B cell (primary cell): ENCODE data around the gene DIS3L. TPM values are rescaled to one million over a fixed set of nuclear protein-coding genes. Genes with fewer than 3 reads are reported as not detected.
"Not testable (repeated sequence)": the region's sequence is repeated elsewhere in the genome, so short reads cannot be mapped to it uniquely, and the experiment has no call there.

Experiments
- ATAC-seq: fragments of 200-7000 bp; cut with Tn5 transposase; one replicate; pipeline ENCODE4 v1.10.0; 2021; ENCODE audit warnings: low read depth, mild to moderate bottlenecking, moderate number of reproducible peaks, moderate library complexity
- CTCF ChIA-PET: fragments of 350-600 bp; sonication (Branson Sonifier 250); formaldehyde crosslinking; loops from one replicate; lab custom pipeline; 2021; ENCODE audit warnings: antibody characterized with exemption, inconsistent platforms; lab: Charles Lee
- POLR2A ChIA-PET: fragments of 350-600 bp; sonication (Branson Sonifier 250); formaldehyde crosslinking; loops from one replicate; lab custom pipeline; 2021; ENCODE audit warnings: antibody characterized with exemption; lab: Charles Lee
- DNase-seq: peaks from one replicate; pipeline ENCODE4 v3.0.0; 2013
- H2AFZ ChIP-seq: 2 replicates; pipeline ENCODE4 v1.6.1; 2012; ENCODE audit warnings: mild to moderate bottlenecking, low read depth, low read length; ENCODE audit not compliant: insufficient read depth, poor library complexity, severe bottlenecking
- H3K27ac ChIP-seq, 2 donors: 1 replicate in 1 of 2; 2 replicates in 1 of 2; pipeline ENCODE4 v1.5.1; 2012 to 2013; ENCODE audit warnings: low read length in 2 of 2, mild to moderate bottlenecking in 2 of 2, moderate library complexity in 1 of 2
- H3K27me3 ChIP-seq, 4 experiments: fragments of 200-600 bp in 1 of 4; sonication (generic) in 1 of 4; replicated peaks in 1 of 4; 1 replicate in 2 of 4; 2 replicates in 2 of 4; pipeline versions ENCODE4 v1.6.1 to v1.7.0; 2013 to 2016; ENCODE audit warnings: low read length in 3 of 4, mild to moderate bottlenecking in 2 of 4, mixed read lengths in 1 of 4, moderate library complexity in 1 of 4; ENCODE audit not compliant: insufficient read depth in 4 of 4, control insufficient read depth in 3 of 4; ENCODE audit errors: control extremely low read depth in 1 of 4
- H3K36me3 ChIP-seq, 2 experiments: replicated peaks in 1 of 2; 1 replicate in 1 of 2; 2 replicates in 1 of 2; pipeline versions ENCODE4 v1.6.1 to v1.7.1; 2013; ENCODE audit warnings: low read length in 1 of 2; ENCODE audit not compliant: insufficient read depth in 2 of 2, control insufficient read depth in 1 of 2; ENCODE audit errors: control extremely low read depth in 1 of 2, extremely low read depth in 1 of 2
- H3K4me1 ChIP-seq, 2 donors: fragments of 200-600 bp in 1 of 2; sonication (generic) in 1 of 2; 1 replicate in 1 of 2; 2 replicates in 1 of 2; pipeline versions ENCODE4 v1.5.1 to v1.6.1; 2013 to 2017; ENCODE audit warnings: low read length in 2 of 2; ENCODE audit not compliant: control insufficient read depth in 2 of 2, insufficient read depth in 2 of 2
- H3K4me2 ChIP-seq: replicated peaks from 2 replicates; pipeline ENCODE3; 2012; ENCODE audit warnings: mild to moderate bottlenecking, low read depth, low read length; ENCODE audit not compliant: poor library complexity, severe bottlenecking
- H3K4me3 ChIP-seq, 5 experiments: fragments of 200-600 bp in 1 of 5; sonication (generic) in 1 of 5; 1 replicate in 3 of 5; 2 replicates in 2 of 5; pipeline versions ENCODE4 v1.5.1 to v1.7.0; 2011 to 2016; ENCODE audit warnings: low read length in 4 of 5, mild to moderate bottlenecking in 4 of 5, low read depth in 2 of 5, control low read depth in 1 of 5, moderate library complexity in 1 of 5; ENCODE audit not compliant: insufficient read depth in 1 of 5; ENCODE audit errors: control extremely low read depth in 1 of 5, extremely low read depth in 1 of 5
- H3K79me2 ChIP-seq: fragments of 200-600 bp; sonication (generic); one replicate; pipeline ENCODE4 v1.6.0; 2016; ENCODE audit warnings: low read length; ENCODE audit not compliant: control insufficient read depth, insufficient read depth
- H3K9ac ChIP-seq: fragments of 200-600 bp; sonication (generic); 2 replicates; pipeline ENCODE4 v1.6.1; 2017; ENCODE audit warnings: mild to moderate bottlenecking, low read length, moderate library complexity
- H3K9me3 ChIP-seq, 3 donors: one replicate each; pipeline versions ENCODE4 v1.6.1 to v1.7.1; 2013; ENCODE audit warnings: low read length in 2 of 3; ENCODE audit not compliant: control insufficient read depth in 2 of 3, insufficient read depth in 1 of 3; ENCODE audit errors: control extremely low read depth in 1 of 3
- H4K20me1 ChIP-seq: 2 replicates; pipeline ENCODE4 v1.6.0; 2012; ENCODE audit warnings: mild to moderate bottlenecking, low read length; ENCODE audit not compliant: insufficient read depth, control insufficient read depth, poor library complexity, severe bottlenecking
- H3K27ac Mint-ChIP-seq: one replicate; pipeline ENCODE4 v1.8.0; 2021; ENCODE audit warnings: mixed read lengths
- H3K27me3 Mint-ChIP-seq: one replicate; pipeline ENCODE4 v1.8.0; 2021; ENCODE audit warnings: mixed read lengths
- H3K4me1 Mint-ChIP-seq: one replicate; pipeline ENCODE4 v1.8.0; 2021; ENCODE audit warnings: mixed read lengths
- H3K4me3 Mint-ChIP-seq: one replicate; pipeline ENCODE4 v1.8.0; 2021; ENCODE audit warnings: mixed read lengths
- H3K9me3 Mint-ChIP-seq: one replicate; pipeline ENCODE4 v1.8.0; 2022; ENCODE audit warnings: mixed read lengths; ENCODE audit not compliant: insufficient read depth
- EZH2 ChIP-seq: IDR thresholded peaks from 2 replicates; pipeline ENCODE4 v1.6.1; 2012; ENCODE audit warnings: borderline replicate concordance, low read depth, mild to moderate bottlenecking, moderate library complexity, low read length; ENCODE audit not compliant: insufficient read depth, poor library complexity, severe bottlenecking
- WGBS: methylation state at CpG from one replicate; pipeline ENCODE4 v1.1.5; 2013; ENCODE audit warnings: missing lambda C conversion rate; ENCODE audit not compliant: insufficient coverage; 5-methylcytosine and 5-hydroxymethylcytosine counted together
- intact Hi-C: fragments of 100-400 bp; cut with micrococcal nuclease; formaldehyde crosslinking; loops from one replicate; pipeline ENCODE4 v1.10.0; 2022
- polyA minus RNA-seq: library from RNA; depleted of rRNA, polyadenylated mRNA; stranded (reverse); fragments of >200 nt; gene quantifications from 2 replicates; pipeline ENCODE4 v1.2.3, GENCODE V29; 2012
- polyA plus RNA-seq: library from polyadenylated mRNA; depleted of rRNA; stranded (reverse); fragments of >200 nt; gene quantifications from 2 replicates; pipeline ENCODE4 v1.2.3, GENCODE V29; 2012
- total RNA-seq, 2 donors: library from RNA; stranded (reverse); fragments of 120-200 nt in 1 of 2; gene quantifications; 1 replicate in 1 of 2; 2 replicates in 1 of 2; pipeline versions ENCODE4 v1.2.3 to v1.2.4, GENCODE V29; 2013 to 2022
- TF ChIP-seq, protein P1 (sequence below): fragments of 200-600 bp; IDR thresholded peaks from one replicate; pipeline ENCODE4 v1.8.0; 2022; ENCODE audit warnings: antibody characterized with exemption, mild to moderate bottlenecking

DIS3L gene
- total RNA-seq (39.4 and 43.9 TPM in 2 replicates), polyA plus RNA-seq (13.2 and 17.3 TPM in 2 replicates), polyA minus RNA-seq (14.6 and 17.8 TPM in 2 replicates)
- total RNA-seq (2013) = 33.5 TPM

DNA sequence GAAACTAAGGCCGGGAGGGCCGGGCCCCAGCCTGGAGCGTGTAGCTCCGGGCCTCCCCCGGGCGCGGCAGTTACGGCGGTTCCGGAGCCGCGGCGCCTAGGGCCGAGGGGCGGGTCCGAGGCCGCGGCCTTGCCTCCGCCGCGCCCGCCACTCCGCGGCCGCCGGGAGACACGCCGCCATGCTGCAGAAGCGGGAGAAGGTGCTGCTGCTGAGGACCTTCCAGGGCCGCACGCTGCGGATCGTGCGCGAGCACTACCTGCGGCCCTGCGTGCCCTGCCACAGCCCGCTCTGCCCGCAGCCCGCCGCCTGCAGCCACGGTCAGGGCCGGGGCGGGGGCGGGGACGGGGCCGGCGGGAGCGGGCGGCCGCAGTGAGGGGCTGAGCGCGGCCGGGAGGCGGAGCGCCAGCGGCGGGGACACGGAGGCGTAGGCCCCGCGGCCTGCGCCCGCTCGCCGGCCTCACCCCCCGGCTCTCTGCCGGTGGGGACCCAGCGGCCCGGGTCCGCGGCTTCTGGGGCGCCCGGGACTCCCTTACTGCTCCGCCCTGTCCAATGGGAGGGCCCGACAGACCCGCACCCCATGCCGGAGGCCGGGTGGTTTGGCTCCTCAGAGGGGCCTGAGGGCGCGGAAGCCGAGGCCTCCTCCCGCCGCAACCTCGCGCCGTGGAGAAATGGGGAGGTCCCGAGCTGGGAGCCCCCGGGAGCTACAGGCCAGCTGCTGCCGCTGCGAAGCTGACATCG lies at the start of gene DIS3L:
Gene DIS3L (plus strand): TSS at position 150 of the 738 bp plus-strand sequence. CDS start 29 bp downstream, at position 179.
- Histone ChIP-seq H3K27me3 (no peaks in the 10 kb centered on the region), H3K4me1 (peaks cover 20 to 26% of the 10 kb centered on the region in 2 donors), H3K4me3 (peak within 1 kb of the TSS; percentile 50 to 90 (median 61)), H3K36me3 (peaks cover 0 to 1% of the 10 kb centered on the region in 2 experiments), H2AFZ (peak within 1 kb of the TSS; percentile 99), H4K20me1 (no peaks in the 10 kb centered on the region), H3K79me2 (peaks cover 35% of the 10 kb centered on the region), H3K9ac (peak within 1 kb of the TSS; percentile 87), H3K27ac (peak within 1 kb of the TSS; percentile 92 to 93), H3K4me2 (peak within 1 kb of the TSS; percentile 77), H3K9me3 (no peaks in the 10 kb centered on the region)
- intact Hi-C loops = loop anchor here (2.0 kb wide), 3 partner anchors 93 to 211 kb away; partner anchors contain the start of genes MAP2K1, RPL4, SNAPC5 and ZWILCH
- POLR2A ChIA-PET = interaction anchor here (1.0 to 1.2 kb wide), 3 partner anchors 205 to 425 kb away, joined by 3 to 5 read pairs (median 4); partner anchors contain the start of genes RAB11A, RPL4, SNAPC5 and ZWILCH
- H3K9me3 Mint-ChIP-seq = no peaks in the 10 kb centered on the region
- CTCF ChIA-PET = interaction anchor here (0.6 to 1.6 kb wide), 6 partner anchors 204 to 697 kb away, joined by 3 to 5 read pairs (median 4); partner anchors contain the start of gene SNAPC5
- WGBS = under 1% methylated on average over 92 of the region's 92 CpGs
- peak within 1 kb of the TSS; percentile 89 for H3K4me3 Mint-ChIP-seq
- H3K27me3 Mint-ChIP-seq = no peaks in the 10 kb centered on the region
- DNase-seq = peak; percentile 84
- peaks cover 31% of the 10 kb centered on the region for H3K4me1 Mint-ChIP-seq
- TF ChIP-seq, protein P1, sequence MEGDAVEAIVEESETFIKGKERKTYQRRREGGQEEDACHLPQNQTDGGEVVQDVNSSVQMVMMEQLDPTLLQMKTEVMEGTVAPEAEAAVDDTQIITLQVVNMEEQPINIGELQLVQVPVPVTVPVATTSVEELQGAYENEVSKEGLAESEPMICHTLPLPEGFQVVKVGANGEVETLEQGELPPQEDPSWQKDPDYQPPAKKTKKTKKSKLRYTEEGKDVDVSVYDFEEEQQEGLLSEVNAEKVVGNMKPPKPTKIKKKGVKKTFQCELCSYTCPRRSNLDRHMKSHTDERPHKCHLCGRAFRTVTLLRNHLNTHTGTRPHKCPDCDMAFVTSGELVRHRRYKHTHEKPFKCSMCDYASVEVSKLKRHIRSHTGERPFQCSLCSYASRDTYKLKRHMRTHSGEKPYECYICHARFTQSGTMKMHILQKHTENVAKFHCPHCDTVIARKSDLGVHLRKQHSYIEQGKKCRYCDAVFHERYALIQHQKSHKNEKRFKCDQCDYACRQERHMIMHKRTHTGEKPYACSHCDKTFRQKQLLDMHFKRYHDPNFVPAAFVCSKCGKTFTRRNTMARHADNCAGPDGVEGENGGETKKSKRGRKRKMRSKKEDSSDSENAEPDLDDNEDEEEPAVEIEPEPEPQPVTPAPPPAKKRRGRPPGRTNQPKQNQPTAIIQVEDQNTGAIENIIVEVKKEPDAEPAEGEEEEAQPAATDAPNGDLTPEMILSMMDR = no peak
- no peak for TF ChIP-seq EZH2
- peak; percentile 80 for ATAC-seq
- peak within 1 kb of the TSS; percentile 93 for H3K27ac Mint-ChIP-seq

DNA sequence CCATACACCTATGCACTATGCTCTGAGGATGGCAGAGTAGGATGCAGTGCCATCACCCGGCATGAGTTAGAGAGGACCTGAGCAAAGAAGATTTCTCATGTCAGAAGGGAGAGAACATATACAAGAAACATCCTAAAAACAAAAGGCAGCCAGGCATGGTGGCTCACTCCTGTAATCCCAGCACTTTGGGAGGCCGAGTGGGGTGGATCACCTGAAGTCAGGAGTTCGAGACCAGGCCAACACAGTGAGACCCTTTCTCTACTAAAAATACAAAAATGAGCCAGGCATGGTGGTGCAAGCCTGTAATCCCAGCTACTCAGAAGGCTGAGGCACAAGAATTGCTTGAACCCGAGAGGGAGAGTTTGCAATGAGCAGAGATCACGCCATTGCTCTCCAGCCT lies 47.5 kb upstream of the DIS3L start:
- H3K4me3 ChIP-seq, H3K4me1 Mint-ChIP-seq, H3K4me3 Mint-ChIP-seq, H3K27ac Mint-ChIP-seq, H3K9me3 ChIP-seq, H4K20me1 ChIP-seq, POLR2A ChIA-PET, H3K9ac ChIP-seq, ATAC-seq, CTCF ChIA-PET, H3K9me3 Mint-ChIP-seq, H2AFZ ChIP-seq, H3K4me1 ChIP-seq, H3K36me3 ChIP-seq, intact Hi-C loops, H3K79me2 ChIP-seq, H3K4me2 ChIP-seq, H3K27ac ChIP-seq, DNase-seq: not testable (repeated sequence)
- peaks cover 0 to 12% (median 0%) of the 10 kb centered on the region in 4 experiments for H3K27me3 ChIP-seq
- peaks cover 52% of the 10 kb centered on the region for H3K27me3 Mint-ChIP-seq
- 90% methylated on average over 2 of the region's 5 CpGs for whole genome bisulfite sequencing
